H1 (cell line): ENCODE data around the gene PIK3R1. TPM values are rescaled to one million over a fixed set of nuclear protein-coding genes. Genes with fewer than 3 reads are reported as not detected.
A peak's percentile ranks its signal among the peaks of the same experiment; 100 is the strongest.

ENCODE experiments used
- CTCF ChIA-PET: fragments of 300-600 bp; sonication (Branson Sonifier 250); formaldehyde crosslinking; loops from one replicate; lab custom pipeline; 2021; ENCODE audit not compliant: partially characterized antibody; lab: Charles Lee
- POLR2A ChIA-PET: fragments of 300-600 bp; sonication (Branson Sonifier 250); formaldehyde crosslinking; loops from one replicate; lab custom pipeline; 2021; ENCODE audit warnings: inconsistent platforms; ENCODE audit not compliant: partially characterized antibody; lab: Charles Lee
- DNase-seq, 2 experiments: peaks; one replicate each; pipeline versions ENCODE4 v3.0.0 to v3.0.0-alpha.2; 2010 to 2022; ENCODE audit warnings: low spot score in 2 of 2, low read depth in 1 of 2, mixed read lengths in 1 of 2
- FAIRE-seq: peaks from 2 replicates; lab custom pipeline; 2011; peaks lifted over from hg19 to GRCh38; lab: Jason Lieb, UNC
- H2AFZ ChIP-seq: 2 replicates; pipeline ENCODE4 v1.8.1; 2012; ENCODE audit warnings: low read length, inconsistent platforms
- H2AK5ac ChIP-seq: 2 replicates; pipeline ENCODE4 v1.6.1; 2013; ENCODE audit warnings: low read depth, low read length
- H2BK120ac ChIP-seq: replicated peaks from 2 replicates; pipeline ENCODE3; 2013; ENCODE audit warnings: low read depth, low read length, inconsistent platforms
- H2BK12ac ChIP-seq: 2 replicates; pipeline ENCODE4 v1.6.1; 2013; ENCODE audit warnings: low read depth, low read length
- H2BK15ac ChIP-seq: 2 replicates; pipeline ENCODE4 v1.6.1; 2013; ENCODE audit warnings: low read length
- H2BK20ac ChIP-seq: 2 replicates; pipeline ENCODE4 v1.6.1; 2013; ENCODE audit warnings: low read length
- H2BK5ac ChIP-seq: 2 replicates; pipeline ENCODE4 v1.6.1; 2013; ENCODE audit warnings: low read depth, low read length
- H3K14ac ChIP-seq: 2 replicates; pipeline ENCODE4 v1.6.1; 2013; ENCODE audit warnings: inconsistent platforms; ENCODE audit not compliant: insufficient read length
- H3K18ac ChIP-seq: 2 replicates; pipeline ENCODE4 v1.6.1; 2013; ENCODE audit warnings: low read length; ENCODE audit errors: extremely low read depth
- H3K23ac ChIP-seq: 2 replicates; pipeline ENCODE4 v1.6.1; 2013; ENCODE audit warnings: inconsistent platforms; ENCODE audit not compliant: insufficient read length
- H3K23me2 ChIP-seq: 2 replicates; pipeline ENCODE4 v1.6.1; 2013; ENCODE audit warnings: low read depth, low read length
- H3K27ac ChIP-seq: 2 replicates; pipeline ENCODE4 v1.6.1; 2011; ENCODE audit warnings: low read depth, low read length, inconsistent platforms
- H3K27me3 ChIP-seq, 4 experiments: replicated peaks in 1 of 4; 1 replicate in 1 of 4; 2 replicates in 3 of 4; pipeline versions ENCODE4 v1.6.1 to v1.8.1; 2011 to 2013; ENCODE audit warnings: low read length in 3 of 4, mild to moderate bottlenecking in 3 of 4, inconsistent platforms in 2 of 4, mixed read lengths in 2 of 4, moderate library complexity in 1 of 4; ENCODE audit not compliant: control insufficient read depth in 3 of 4, insufficient read depth in 3 of 4; ENCODE audit errors: extremely low read depth in 1 of 4
- H3K36me3 ChIP-seq, 4 experiments: 2 replicates each; pipeline versions ENCODE4 v1.6.1 to v1.8.1; 2011 to 2013; ENCODE audit warnings: mild to moderate bottlenecking in 4 of 4, low read length in 3 of 4, moderate library complexity in 2 of 4, control low read depth in 1 of 4, inconsistent platforms in 1 of 4; ENCODE audit not compliant: insufficient read depth in 4 of 4, control insufficient read depth in 2 of 4
- H3K4ac ChIP-seq: replicated peaks from 2 replicates; pipeline ENCODE3; 2013; ENCODE audit warnings: low read length, low read depth, mixed read lengths, inconsistent platforms; ENCODE audit not compliant: insufficient read length
- H3K4me1 ChIP-seq, 4 experiments: replicated peaks in 1 of 4; 1 replicate in 1 of 4; 2 replicates in 3 of 4; pipeline versions ENCODE4 v1.6.1 to v1.8.1; 2011 to 2013; ENCODE audit warnings: low read length in 3 of 4, inconsistent platforms in 2 of 4, mixed read lengths in 1 of 4; ENCODE audit not compliant: insufficient read depth in 4 of 4, control insufficient read depth in 3 of 4
- H3K4me2 ChIP-seq, 2 experiments: 2 replicates each; pipeline versions ENCODE4 v1.6.1 to v1.8.1; 2011 to 2013; ENCODE audit warnings: low read depth in 2 of 2, low read length in 2 of 2, control low read depth in 1 of 2, inconsistent platforms in 1 of 2, mild to moderate bottlenecking in 1 of 2; ENCODE audit not compliant: insufficient read depth in 1 of 2
- H3K4me3 ChIP-seq, 4 experiments: fragments of 200-600, 300-600 bp in 1 of 4; sonication (generic), shearing (Covaris generic), sonication (Bioruptor Twin) in 1 of 4; 2 replicates each; pipeline versions ENCODE4 v1.5.1 to v1.8.1; 2011 to 2016; ENCODE audit warnings: low read length in 4 of 4, low read depth in 3 of 4, control low read depth in 2 of 4, inconsistent platforms in 2 of 4, mild to moderate bottlenecking in 2 of 4, mixed read lengths in 1 of 4, moderate library complexity in 1 of 4; ENCODE audit not compliant: insufficient read depth in 2 of 4; ENCODE audit errors: extremely low read depth in 1 of 4
- H3K56ac ChIP-seq: replicated peaks from 2 replicates; pipeline ENCODE3; 2013; ENCODE audit warnings: low read depth, mild to moderate bottlenecking, mixed read lengths, low read length, inconsistent platforms; ENCODE audit not compliant: insufficient read length
- H3K79me1 ChIP-seq: 2 replicates; pipeline ENCODE4 v1.6.1; 2013; ENCODE audit warnings: low read depth, low read length, control low read depth
- H3K79me2 ChIP-seq, 2 experiments: 2 replicates each; pipeline versions ENCODE4 v1.6.1 to v1.8.1; 2012 to 2013; ENCODE audit warnings: low read length in 2 of 2, mild to moderate bottlenecking in 2 of 2, inconsistent platforms in 1 of 2; ENCODE audit not compliant: insufficient read depth in 2 of 2, control insufficient read depth in 1 of 2
- H3K9ac ChIP-seq, 4 experiments: replicated peaks in 1 of 4; 1 replicate in 1 of 4; 2 replicates in 3 of 4; pipeline versions ENCODE4 v1.6.1 to v1.8.1; 2011 to 2013; ENCODE audit warnings: low read depth in 3 of 4, low read length in 3 of 4, control low read depth in 2 of 4, mild to moderate bottlenecking in 2 of 4, moderate library complexity in 2 of 4, inconsistent platforms in 1 of 4; ENCODE audit errors: extremely low read depth in 1 of 4
- H3K9me3 ChIP-seq, 2 experiments: 2 replicates each; pipeline versions ENCODE4 v1.6.1 to v1.8.1; 2012 to 2013; ENCODE audit warnings: mild to moderate bottlenecking in 2 of 2, moderate library complexity in 2 of 2, control low read depth in 1 of 2, inconsistent platforms in 1 of 2, low read depth in 1 of 2, low read length in 1 of 2, mixed read lengths in 1 of 2; ENCODE audit not compliant: insufficient read depth in 2 of 2
- H4K20me1 ChIP-seq, 2 experiments: replicated peaks in 1 of 2; 2 replicates each; pipeline versions ENCODE3 to v1.8.1; 2011 to 2013; ENCODE audit warnings: inconsistent platforms in 2 of 2, low read length in 2 of 2, mild to moderate bottlenecking in 1 of 2; ENCODE audit not compliant: insufficient read depth in 2 of 2, control insufficient read depth in 1 of 2
- H4K5ac ChIP-seq: 2 replicates; pipeline ENCODE4 v1.6.1; 2013; ENCODE audit warnings: low read length, low read depth, mixed read lengths, inconsistent platforms; ENCODE audit not compliant: insufficient read length
- H4K8ac ChIP-seq: 2 replicates; pipeline ENCODE4 v1.8.0; 2013; ENCODE audit warnings: mild to moderate bottlenecking, moderate library complexity, low read length, inconsistent platforms; ENCODE audit not compliant: insufficient read depth; ENCODE audit errors: extremely low read depth
- H4K91ac ChIP-seq: replicated peaks from 2 replicates; pipeline ENCODE3; 2013; ENCODE audit warnings: low read length, mixed read lengths, inconsistent platforms; ENCODE audit not compliant: insufficient read length
- BACH1 ChIP-seq: IDR thresholded peaks from 2 replicates; pipeline ENCODE4 v1.6.1; 2012; ENCODE audit warnings: low read length, improper control_type of control experiment
- CBX5 ChIP-seq: fragments of 300-800, 300-1000 bp; sonication (generic); IDR thresholded peaks from 2 replicates; pipeline ENCODE4 v1.7.1; 2016; ENCODE audit warnings: antibody characterized with exemption, low read length, low read depth
- CHD1 ChIP-seq: IDR thresholded peaks from 2 replicates; pipeline ENCODE4 v1.6.1; 2012; ENCODE audit warnings: low read depth, low read length, improper control_type of control experiment
- GABPA ChIP-seq: IDR thresholded peaks from 2 replicates; pipeline ENCODE4 v1.6.1; 2011; ENCODE audit warnings: mild to moderate bottlenecking, low read length, moderate library complexity, borderline replicate concordance; ENCODE audit not compliant: insufficient read depth
- JUND ChIP-seq: IDR thresholded peaks from 2 replicates; pipeline ENCODE4 v1.6.1; 2011; ENCODE audit warnings: mild to moderate bottlenecking, improper control_type of control experiment, low read length
- RNF2 ChIP-seq: fragments of 200-900, 300-1000 bp; sonication (generic); IDR thresholded peaks from 2 replicates; pipeline ENCODE4 v1.7.1; 2016; ENCODE audit warnings: borderline replicate concordance, low read depth, mild to moderate bottlenecking, antibody characterized with exemption, low read length; ENCODE audit not compliant: poor library complexity, severe bottlenecking; ENCODE audit errors: missing control alignments
- RXRA ChIP-seq: IDR thresholded peaks from 2 replicates; pipeline ENCODE4 v1.6.1; 2011; ENCODE audit warnings: low read depth, mild to moderate bottlenecking, low read length, moderate library complexity; ENCODE audit not compliant: insufficient read depth
- SAP30 ChIP-seq: fragments of 300-600 bp; sonication (generic); IDR thresholded peaks from 2 replicates; pipeline ENCODE4 v1.7.1; 2012; ENCODE audit warnings: low read length, moderate library complexity, mild to moderate bottlenecking, inconsistent platforms; ENCODE audit not compliant: insufficient read depth, insufficient replicate concordance
- SUZ12 ChIP-seq: fragments of 200-600 bp; sonication (generic); IDR thresholded peaks from 2 replicates; pipeline ENCODE4 v1.6.1; 2012; ENCODE audit warnings: mild to moderate bottlenecking, inconsistent platforms, low read length, moderate library complexity, mixed read lengths
- WGBS, 2 experiments: shearing (Covaris generic) in 1 of 2; methylation state at CpG; one replicate each; pipeline versions ENCODE4 v1.1.6 to v1.1.7; 2013 to 2015; ENCODE audit warnings: low lambda C conversion rate in 2 of 2, mixed read lengths in 2 of 2, inconsistent platforms in 1 of 2, low coverage in 1 of 2, missing lambda C conversion rate in 1 of 2; ENCODE audit not compliant: insufficient replicate concordance in 2 of 2, insufficient coverage in 1 of 2, insufficient read length in 1 of 2; ENCODE audit errors: extremely low coverage in 1 of 2, missing lambda C conversion rate in 1 of 2; 5-methylcytosine and 5-hydroxymethylcytosine counted together
- polyA plus RNA-seq, 7 experiments: library from polyadenylated mRNA; depleted of rRNA in 3 of 7; stranded (reverse) in 5 of 7; unstranded in 2 of 7; fragments of >200 nt in 5 of 7; fragments of 200-250 nt in 2 of 7; gene quantifications; 1 replicate in 5 of 7; 2 replicates in 1 of 7; 4 replicates in 1 of 7; pipeline versions ENCODE4 v1.2.1 to v1.2.3, GENCODE V29; 2011 to 2013; ENCODE audit warnings: missing spikeins in 2 of 7, mixed read lengths in 2 of 7
- total RNA-seq: library from RNA; stranded (reverse); fragmentation: NEBNext Ultra II Directional; extraction: Animal tissue kit (Norgen Biotek cat#: 25700); gene quantifications from 2 replicates; pipeline ENCODE4 v1.2.1, GENCODE V29; 2021

The PIK3R1 gene
- total and polyA plus RNA-seq, 2 of the 8 experiments (the other 6 are each of a cell fraction or from before 2014, with no cell fraction given): 2.3 to 13.7 TPM

- Histone ChIP-seq H3K14ac (no peak overlapping the region), H4K5ac (no peak overlapping the region), H2BK5ac (no peak overlapping the region), H3K36me3 (no peaks in the 10 kb centered on the region), H3K9me3 (peaks cover 0 to 5% of the 10 kb centered on the region in 2 experiments; a peak in 1 of 4 replicates), H2BK120ac (no peak overlapping the region), H2AK5ac (no peak overlapping the region), H3K4ac (no peak overlapping the region), H3K23ac (no peak overlapping the region), H3K27me3 (no peaks in the 10 kb centered on the region), H2AFZ (no peak overlapping the region), H4K8ac (no peak overlapping the region), H3K56ac (no peak overlapping the region), H2BK15ac (peak overlapping the region; percentile 40; the same call in 1 of the 2 replicates), H2BK12ac (no peak overlapping the region), H3K4me2 (no peak overlapping the region), H3K4me3 (no peak overlapping the region), H3K9ac (no peak overlapping the region), H4K20me1 (no peaks in the 10 kb centered on the region), H3K79me1 (no peaks in the 10 kb centered on the region), H2BK20ac (no peak overlapping the region), H3K4me1 (no peaks in the 10 kb centered on the region), H4K91ac (no peak overlapping the region), H3K18ac (no peak overlapping the region), H3K23me2 (no peaks in the 10 kb centered on the region), H3K79me2 (no peaks in the 10 kb centered on the region), H3K27ac (no peak overlapping the region)
- DNase-seq (no peak), FAIRE-seq (no peak)
- no peak for TF ChIP-seq CBX5
- TF ChIP-seq SUZ12: no peak
- no peak for TF ChIP-seq CHD1
- no peak for TF ChIP-seq RNF2
- no peak for TF ChIP-seq SAP30
- TF ChIP-seq BACH1: no peak
- no peak for TF ChIP-seq RXRA
- no peak for TF ChIP-seq GABPA
- TF ChIP-seq JUND: no peak
- 85% methylated on average over 3 of the region's 3 CpGs; no CpG with 5 or more reads in 1 of the 2 experiments for WGBS, 2 experiments
- CTCF ChIA-PET: interaction anchor here (0.8 to 1.6 kb wide), 2 partner anchors 11 to 64 kb away, joined by 3 read pairs; no protein-coding TSS in a partner anchor
- POLR2A ChIA-PET: no interaction called here
Measured at GRCh38 chr5:68182534-68182933, 33.0 kb upstream of the PIK3R1 start.
